Fibroblast of the aortic adventitia (primary cell): ENCODE data around the gene SPAG9. TPM values are rescaled to one million over a fixed set of nuclear protein-coding genes. Genes with fewer than 3 reads are reported as not detected.
A peak's percentile ranks its signal among the peaks of the same experiment; 100 is the strongest.
"Not testable (repeated sequence)": the region's sequence is repeated elsewhere in the genome, so short reads cannot be mapped to it uniquely, and the experiment has no call there.

Source experiments
- DNase-seq: peaks from one replicate; pipeline ENCODE4 v3.0.0-alpha.2; 2010; ENCODE audit warnings: low read depth
- H3K4me3 ChIP-seq: 2 replicates; pipeline ENCODE4 v1.5.1; 2011; ENCODE audit warnings: low read depth, mild to moderate bottlenecking, control low read depth, low read length, moderate library complexity
- total RNA-seq: library from RNA; depleted of rRNA; stranded (reverse); fragments of >200 nt; gene quantifications from 2 replicates; pipeline ENCODE4 v1.2.3, GENCODE V29; 2012; ENCODE audit warnings: low replicate concordance
- TF ChIP-seq, protein P1 (sequence below): IDR thresholded peaks from 2 replicates; pipeline ENCODE4 v1.5.1; 2011; ENCODE audit warnings: mild to moderate bottlenecking, low read length, control low read depth, inconsistent platforms; ENCODE audit not compliant: insufficient read depth

Gene SPAG9
- total RNA-seq, 1 donor = 135 TPM

DNA sequence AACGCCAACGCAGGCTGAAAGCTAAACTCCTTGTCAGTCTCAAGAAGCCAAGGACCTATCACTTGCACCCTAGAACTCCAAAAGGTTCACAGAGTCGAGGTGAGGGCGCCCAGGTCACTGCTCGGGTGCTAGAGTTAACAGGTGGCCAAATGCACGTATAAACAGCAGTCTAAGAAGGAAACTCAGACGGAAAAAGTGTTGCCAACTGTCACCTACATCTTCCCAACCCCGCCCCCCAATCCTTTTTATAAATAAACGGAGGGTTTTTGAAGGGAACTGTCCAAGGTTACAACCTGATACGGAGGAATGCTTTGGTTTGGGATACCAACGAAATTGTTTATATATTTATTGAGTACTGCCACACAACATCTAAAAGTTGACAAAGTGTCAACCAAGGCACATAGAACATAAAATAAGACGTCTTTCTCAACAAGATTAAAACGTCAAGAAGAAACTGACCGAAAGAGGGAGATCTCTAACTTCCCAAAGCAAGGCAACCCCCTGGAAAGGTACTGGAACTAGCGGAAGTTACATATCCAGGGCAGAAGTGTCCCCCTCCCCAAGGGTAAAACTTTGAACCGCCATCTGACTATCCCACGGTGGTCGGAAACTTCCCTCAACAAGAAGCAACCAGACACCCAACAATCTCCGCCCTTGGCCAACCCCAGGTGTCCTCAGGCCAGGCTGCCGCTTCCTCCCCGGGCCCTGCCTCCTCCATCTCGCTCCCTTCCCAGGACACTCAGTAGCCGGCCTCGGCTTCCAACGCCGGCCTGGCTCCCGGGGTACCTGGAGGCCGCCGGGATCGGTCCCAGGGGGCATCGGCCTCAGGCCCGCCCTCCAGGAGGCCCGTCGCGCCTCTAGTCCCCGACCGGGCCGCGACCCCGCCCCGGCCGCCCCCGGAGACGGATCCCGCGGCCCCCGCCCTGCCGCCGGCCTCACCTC, 982 bp downstream of the SPAG9 start:
- TF ChIP-seq, protein P1, sequence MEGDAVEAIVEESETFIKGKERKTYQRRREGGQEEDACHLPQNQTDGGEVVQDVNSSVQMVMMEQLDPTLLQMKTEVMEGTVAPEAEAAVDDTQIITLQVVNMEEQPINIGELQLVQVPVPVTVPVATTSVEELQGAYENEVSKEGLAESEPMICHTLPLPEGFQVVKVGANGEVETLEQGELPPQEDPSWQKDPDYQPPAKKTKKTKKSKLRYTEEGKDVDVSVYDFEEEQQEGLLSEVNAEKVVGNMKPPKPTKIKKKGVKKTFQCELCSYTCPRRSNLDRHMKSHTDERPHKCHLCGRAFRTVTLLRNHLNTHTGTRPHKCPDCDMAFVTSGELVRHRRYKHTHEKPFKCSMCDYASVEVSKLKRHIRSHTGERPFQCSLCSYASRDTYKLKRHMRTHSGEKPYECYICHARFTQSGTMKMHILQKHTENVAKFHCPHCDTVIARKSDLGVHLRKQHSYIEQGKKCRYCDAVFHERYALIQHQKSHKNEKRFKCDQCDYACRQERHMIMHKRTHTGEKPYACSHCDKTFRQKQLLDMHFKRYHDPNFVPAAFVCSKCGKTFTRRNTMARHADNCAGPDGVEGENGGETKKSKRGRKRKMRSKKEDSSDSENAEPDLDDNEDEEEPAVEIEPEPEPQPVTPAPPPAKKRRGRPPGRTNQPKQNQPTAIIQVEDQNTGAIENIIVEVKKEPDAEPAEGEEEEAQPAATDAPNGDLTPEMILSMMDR = peak; percentile 34
- peak; percentile 52 for DNase-seq
- H3K4me3 ChIP-seq = peak overlapping the region; percentile 97

DNA sequence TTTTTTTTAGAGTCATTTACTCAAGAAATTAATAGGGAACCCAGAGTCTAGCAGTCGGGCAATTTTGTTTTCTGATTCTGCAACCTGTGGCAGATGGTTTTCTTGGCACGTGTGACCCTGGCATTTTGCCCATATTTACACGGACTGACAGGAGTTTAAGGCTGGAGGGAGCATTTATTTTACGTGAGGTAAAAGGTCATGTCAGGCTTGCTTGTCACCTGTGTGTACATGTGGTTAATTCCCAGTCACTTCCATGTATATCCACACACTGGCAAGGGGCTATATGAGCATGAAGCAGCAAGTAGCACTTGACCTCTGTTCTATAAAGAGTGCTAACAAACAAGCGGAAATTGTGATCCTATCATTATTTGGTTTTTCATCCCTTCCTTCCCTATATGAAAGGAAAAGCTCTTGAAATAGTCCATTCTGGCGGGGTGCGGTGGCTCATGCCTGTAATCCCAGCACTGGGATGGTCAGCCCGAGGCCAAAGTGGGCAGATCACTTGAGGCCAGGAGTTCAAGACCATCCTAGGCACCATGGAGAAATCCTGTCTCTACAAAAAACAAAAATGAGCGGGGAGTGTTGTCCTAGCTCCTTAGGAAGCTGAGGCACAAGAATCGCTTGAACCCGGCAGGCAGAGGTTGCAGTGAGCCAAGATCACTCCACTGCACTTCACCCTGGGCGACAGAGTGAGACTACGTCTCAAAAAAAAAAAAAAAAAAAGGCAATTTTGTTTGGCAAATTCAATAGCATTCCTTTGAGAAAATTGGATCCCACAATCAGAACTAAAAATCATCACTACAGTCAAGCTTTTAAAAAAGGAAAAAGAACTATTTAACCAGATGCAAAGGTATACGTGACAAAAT, 2.1 kb downstream of the SPAG9 start:
- DNase-seq = peak; percentile 19
- TF ChIP-seq, protein P1 = no peak
- H3K4me3 ChIP-seq = peak overlapping the region; percentile 97

DNA sequence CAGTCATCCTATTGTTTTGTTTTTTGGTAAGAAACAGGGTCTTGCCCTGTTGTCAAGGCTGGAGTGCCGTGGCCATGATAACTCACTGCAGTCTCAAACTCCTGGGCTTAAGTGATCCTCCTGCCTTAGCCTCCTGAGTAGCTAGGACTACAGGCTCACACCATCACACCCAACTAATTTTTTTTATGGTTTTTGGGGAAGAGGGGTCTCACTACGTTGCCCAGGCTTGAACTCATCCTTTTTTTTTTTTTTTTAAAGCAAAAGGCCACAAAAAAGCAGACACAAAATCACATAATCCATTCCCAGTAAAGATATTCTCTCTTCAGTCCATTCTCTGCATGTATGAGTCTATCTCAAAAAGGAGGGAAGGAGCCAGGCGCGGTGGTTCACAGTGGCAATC, 5.5 kb downstream of the SPAG9 start:
- TF ChIP-seq, protein P1 = no peak
- no peak for DNase-seq
- no peak overlapping the region for H3K4me3 ChIP-seq

DNA sequence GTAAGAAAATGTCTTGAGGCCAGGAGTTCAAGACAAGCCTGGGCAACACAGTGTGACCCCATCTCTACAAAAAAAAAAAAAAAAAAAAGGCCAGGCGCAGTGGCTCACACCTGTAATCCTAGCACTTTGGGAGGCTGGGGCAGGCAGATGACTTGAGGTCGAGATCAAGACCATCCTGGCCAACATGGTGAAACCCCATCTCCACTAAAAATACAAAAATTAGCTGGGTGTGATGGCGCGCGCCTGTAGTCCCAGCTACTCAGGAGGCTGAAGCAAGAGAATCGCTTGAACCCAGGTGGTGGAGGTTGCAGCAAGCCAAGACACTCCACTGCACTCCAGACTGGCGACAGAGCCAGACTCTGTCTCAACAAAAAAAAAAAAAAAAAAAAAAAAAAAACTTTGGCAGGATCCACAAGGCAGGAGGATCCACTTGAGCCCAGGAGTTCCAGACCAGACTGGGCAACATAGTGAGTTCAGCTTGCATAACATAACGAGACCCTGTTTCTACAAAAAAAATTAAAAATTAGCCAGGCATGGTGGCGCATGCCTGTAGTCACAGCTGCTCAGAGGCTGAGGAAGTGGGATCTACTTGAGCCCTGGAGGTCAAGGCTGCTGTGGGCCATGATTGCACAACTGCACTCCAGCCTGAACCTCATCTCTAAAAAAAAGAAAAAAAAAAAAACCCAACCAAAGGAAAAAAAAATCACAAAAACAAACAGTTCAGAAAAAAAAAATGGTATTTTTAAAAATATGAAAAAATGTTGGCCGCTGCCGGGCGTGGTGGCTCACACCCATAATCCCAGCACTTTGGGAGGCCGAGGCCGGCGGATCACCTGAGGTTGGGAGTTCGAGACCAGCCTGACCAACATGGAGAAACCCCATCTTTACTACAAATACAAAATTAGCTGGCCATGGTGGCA, 8.1 kb downstream of the SPAG9 start:
- peak; percentile 50 for DNase-seq
- H3K4me3 ChIP-seq = not testable (repeated sequence)

DNA sequence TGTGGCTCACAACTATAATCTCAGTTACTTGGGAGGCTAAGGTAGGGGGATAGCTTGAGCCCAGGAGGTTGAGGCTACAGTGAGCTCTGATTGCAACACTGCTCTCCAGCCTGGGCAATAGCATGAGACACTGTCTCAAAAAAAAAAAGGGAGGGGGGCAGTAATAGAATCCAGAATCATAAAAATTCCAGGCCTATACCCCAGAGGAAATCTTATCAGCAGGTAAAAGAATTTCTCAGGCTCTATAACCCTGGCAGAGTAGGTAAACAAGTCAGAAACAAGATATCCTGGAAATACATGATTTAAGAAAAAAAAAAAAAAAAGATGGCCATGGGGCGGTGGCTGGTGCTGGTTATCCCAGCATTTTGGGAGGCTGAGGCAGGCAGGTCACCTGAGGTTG, 12.9 kb downstream of the SPAG9 start:
- no peak for DNase-seq
- TF ChIP-seq, protein P1 = no peak
- H3K4me3 ChIP-seq = no peak overlapping the region

DNA sequence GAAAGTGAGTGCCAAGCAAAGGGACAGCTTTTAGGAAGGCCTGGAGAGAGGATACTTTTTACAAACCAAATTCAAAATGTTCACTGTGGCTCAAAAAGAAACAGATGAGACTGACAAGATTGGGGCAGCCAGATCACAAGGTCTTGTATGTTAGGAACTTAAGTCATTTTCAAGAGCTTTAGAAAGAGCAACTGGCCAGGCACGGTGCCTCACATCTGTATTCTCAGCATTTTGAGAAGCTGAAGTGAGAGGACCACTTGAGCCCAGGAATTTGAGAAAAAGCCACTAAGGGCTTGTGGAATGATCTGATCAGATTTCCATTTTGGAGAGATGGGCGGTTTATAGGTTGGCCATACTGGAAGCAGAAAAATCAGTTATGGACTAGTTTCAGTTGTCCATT, 17.2 kb downstream of the SPAG9 start:
- no peak for DNase-seq
- no peak overlapping the region for H3K4me3 ChIP-seq
- TF ChIP-seq, protein P1 = no peak
